ENCODE measurements around the gene ZDHHC12.
A peak's percentile ranks its signal among the peaks of the same experiment; 100 is the strongest.

Gene ZDHHC12

GRCh38 chr9:128729766-128730517, 6.0 kb upstream of the ZDHHC12 start:
- no peak for DNase-seq

- DNase-seq: no peak
Observed at GRCh38 chr9:128729302-128729701, 5.4 kb upstream of the ZDHHC12 start.

DNA sequence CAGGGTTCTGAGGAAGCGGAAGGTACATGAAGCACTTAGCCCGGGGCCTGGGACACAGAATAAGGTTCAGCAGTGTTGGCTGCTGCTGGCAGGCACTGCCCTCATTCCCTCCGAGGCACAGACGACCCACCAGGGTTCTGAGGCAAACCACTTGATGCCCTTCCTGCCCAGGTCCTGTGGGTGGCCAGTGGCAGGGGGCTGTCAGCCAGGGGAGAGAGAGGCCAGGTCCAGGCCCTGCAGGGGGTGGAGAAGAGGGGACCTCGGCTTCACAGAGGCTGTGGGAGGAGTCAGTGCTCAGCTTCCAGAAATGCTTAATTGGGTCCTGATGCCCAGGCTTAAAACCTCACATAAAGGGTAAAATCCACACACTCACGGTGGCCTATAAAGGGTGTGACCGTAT, 4.4 kb upstream of the ZDHHC12 start:
- no peak for DNase-seq

GRCh38 chr9:128727640-128728248, 3.8 kb upstream of the ZDHHC12 start:
- DNase-seq: no peak

GRCh38 chr9:128724744-128725211, 851 bp upstream of the ZDHHC12 start:
- DNase-seq: peak; percentile 72 to 85 (median 82)

- peak in 2 of 4 experiments; percentile 2 to 13 for DNase-seq
Observed at GRCh38 chr9:128723352-128723865, 518 bp downstream of the ZDHHC12 start.

DNA sequence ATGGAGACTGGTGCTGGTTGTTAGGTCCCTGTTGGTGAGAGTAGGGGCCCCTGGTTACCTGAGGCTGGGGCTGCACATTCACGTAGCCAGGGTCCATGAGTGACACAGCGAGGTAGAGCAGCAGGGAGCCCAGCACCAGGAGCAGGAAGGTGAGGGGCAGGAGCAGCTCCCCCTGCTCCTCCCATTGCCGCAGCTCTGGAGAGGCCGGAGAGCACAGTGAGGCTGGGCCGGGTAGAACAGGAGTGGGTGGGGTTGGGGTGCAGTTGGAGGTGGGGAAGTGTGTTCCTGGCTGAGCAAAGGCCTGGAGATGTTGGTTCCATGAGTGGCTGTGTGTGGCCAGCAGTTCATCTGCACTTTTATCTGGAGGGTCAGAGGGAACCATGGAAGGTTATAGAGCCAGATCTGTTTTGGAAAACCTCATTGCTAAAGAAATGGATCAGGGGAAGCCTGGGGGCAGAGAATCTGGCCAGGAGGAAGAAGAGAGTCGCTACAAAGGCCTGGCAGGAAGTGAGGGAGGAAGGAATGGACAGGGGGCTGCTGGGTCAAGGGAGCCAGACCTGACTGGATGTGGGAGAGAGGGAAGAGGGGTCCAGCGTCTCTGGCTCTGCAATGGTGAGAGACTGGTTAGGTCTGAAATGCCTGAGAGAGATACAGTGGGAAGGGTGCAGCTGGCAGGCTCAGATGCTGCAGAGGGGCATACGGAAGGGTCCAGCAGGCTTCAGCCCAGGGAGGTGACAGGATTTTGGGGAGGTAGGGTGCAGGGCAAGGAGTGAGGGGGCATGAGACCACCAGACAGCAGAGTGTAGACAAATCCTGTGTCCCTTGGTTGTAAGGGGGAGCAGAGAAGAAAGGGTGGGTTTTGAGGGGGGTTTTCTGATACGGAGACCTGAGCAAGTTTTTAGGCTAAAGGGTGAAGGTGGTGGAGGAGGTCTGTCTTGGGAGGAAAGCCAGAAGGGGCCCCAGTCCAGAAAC, 1.3 kb downstream of the ZDHHC12 start:
- no peak for DNase-seq

DNA sequence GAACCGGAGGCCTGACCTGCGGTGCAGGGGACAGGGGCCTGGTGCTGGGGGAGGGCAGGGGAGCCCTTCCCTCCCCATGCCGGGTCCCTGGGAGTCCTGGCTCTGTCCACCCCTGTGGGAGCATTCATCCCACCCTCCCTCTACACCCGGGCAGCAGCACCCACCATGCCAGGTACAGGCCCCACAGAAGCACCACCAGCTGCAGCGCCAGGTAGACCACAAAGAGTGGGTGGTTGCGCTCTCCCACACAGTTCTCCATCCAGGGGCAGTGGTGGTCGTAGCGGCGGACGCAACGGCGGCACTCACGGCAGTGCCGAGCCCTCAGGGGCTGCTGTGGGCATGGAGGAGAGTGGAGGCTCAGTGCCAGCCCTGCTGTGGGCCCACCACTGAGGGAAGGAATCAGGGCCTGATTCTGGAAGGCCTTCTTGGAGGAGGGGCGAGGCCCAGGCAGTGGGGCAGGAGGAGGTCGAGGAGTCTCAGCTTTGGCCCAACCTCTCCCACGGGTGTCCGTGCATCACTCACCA, 2.4 kb downstream of the ZDHHC12 start:
- no peak for DNase-seq

GRCh38 chr9:128720841-128721486, 3.0 kb downstream of the ZDHHC12 start:
- DNase-seq: no peak

DNA sequence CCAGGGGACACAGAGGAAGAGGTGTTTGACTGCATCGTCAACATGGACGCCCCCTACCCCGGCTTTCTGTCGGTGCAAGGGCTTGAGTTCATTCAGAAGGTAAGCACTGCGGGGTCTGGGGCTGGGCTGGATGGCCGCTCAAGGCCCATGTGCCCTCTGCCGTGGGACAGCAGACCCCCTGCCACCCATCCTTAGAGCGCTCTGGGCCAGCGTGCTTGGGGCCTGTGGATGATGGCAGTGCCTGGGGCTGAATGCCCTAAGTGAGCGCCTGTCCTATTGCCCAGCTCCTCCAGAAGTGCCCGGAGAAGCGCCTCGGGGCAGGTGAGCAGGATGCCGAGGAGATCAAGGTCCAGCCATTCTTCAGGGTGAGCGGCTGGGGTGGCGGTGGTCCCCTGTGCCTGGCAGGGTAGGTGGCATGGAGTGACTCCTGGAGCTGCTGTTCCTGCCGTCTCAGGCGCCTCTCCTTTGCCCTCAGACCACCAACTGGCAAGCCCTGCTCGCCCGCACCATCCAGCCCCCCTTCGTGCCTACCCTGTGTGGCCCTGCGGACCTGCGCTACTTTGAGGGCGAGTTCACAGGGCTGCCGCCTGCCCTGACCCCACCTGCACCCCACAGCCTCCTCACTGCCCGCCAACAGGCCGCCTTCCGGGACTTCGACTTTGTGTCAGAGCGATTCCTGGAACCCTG, 3.9 kb downstream of the ZDHHC12 start:
- no peak for DNase-seq

- DNase-seq: no peak
Observed at GRCh38 chr9:128718475-128718874, 5.5 kb downstream of the ZDHHC12 start.

DNA sequence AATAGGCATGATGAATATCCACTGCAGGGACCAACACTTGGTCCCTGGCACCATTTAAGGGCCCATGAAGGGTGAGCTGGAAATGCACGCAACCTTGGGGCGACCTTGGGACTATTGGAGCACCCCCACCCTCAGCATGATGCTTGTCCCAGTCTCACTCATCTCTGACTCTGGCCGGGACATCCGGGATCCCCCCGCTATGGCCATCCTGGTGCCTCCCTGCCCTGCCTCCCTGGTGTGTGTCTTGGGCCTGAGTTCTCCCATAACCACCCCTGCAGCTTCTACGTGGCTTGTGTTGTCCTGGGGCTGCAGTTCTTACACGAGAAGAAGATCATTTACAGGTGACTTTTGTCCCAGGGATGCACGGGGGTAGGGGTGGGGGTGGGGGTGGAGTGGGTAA, 5.9 kb downstream of the ZDHHC12 start:
- DNase-seq: no peak

DNA sequence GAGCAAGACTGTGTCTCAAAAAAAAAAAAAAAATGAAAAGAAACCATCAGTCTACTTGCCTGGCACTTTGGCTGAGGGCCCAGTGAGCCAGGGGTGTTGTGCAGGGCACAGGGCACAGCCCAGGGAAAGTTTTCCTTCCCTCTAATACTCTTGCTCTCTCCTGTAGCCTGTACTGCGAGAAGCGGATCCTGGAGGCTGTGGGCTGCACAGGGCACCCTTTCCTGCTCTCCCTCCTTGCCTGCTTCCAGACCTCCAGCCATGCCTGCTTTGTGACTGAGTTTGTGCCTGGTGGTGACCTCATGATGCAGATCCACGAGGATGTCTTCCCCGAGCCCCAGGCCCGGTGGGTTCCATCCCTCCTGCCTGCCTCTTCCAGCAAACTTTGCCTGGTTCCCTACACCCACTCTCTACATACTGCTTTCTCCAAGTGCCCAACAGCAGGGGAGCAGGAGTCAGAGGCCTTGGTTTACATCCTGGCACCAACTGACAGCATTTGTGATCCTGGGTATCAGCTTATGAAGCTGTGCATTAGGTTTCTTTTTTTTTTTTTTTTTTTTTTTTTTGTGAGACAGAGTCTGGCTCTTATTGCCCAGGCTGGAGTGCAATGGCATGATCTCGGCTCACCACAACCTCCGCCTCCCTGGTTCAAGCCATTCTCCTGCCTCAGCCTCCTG, 7.2 kb downstream of the ZDHHC12 start:
- no peak for DNase-seq

DNA sequence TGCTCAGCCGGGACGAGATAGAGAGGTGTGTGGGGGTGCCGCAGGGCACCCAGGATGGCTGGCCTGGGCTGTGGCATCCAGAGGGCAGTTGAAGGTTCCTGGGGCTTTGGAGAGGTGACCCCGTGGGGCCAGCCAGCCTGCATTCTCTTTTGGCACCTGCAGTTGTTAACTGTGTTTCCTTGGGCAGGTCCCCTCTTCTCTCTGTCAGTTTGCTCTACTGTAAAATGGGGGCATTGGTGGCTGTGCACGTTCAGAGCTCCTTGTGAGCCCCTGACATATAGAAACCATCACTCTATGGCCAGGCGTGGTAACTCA, 8.5 kb downstream of the ZDHHC12 start:
- no peak for DNase-seq

GRCh38 chr9:128714586-128715435, 9.1 kb downstream of the ZDHHC12 start:
- DNase-seq: no peak

GRCh38 chr9:128713941-128714573, 9.9 kb downstream of the ZDHHC12 start:
- DNase-seq: no peak

DNA sequence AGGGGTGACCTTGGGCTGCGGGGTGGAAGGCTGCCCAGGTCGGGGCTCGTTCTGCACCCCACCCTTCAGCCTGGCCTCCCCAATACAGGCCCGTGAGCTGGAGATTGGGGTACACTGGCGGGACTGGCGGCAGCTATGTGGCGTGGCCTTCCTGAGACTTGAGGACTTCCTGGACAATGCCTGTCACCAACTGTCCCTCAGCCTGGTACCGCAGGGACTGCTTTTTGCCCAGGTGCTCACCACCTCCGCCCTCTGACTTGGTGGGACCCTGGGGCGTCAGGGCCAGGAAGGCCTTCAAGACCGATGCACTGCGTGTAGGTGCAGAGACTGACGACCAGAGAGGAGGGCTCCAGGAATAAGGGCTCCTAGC, 10.5 kb downstream of the ZDHHC12 start:
- no peak for DNase-seq

DNA sequence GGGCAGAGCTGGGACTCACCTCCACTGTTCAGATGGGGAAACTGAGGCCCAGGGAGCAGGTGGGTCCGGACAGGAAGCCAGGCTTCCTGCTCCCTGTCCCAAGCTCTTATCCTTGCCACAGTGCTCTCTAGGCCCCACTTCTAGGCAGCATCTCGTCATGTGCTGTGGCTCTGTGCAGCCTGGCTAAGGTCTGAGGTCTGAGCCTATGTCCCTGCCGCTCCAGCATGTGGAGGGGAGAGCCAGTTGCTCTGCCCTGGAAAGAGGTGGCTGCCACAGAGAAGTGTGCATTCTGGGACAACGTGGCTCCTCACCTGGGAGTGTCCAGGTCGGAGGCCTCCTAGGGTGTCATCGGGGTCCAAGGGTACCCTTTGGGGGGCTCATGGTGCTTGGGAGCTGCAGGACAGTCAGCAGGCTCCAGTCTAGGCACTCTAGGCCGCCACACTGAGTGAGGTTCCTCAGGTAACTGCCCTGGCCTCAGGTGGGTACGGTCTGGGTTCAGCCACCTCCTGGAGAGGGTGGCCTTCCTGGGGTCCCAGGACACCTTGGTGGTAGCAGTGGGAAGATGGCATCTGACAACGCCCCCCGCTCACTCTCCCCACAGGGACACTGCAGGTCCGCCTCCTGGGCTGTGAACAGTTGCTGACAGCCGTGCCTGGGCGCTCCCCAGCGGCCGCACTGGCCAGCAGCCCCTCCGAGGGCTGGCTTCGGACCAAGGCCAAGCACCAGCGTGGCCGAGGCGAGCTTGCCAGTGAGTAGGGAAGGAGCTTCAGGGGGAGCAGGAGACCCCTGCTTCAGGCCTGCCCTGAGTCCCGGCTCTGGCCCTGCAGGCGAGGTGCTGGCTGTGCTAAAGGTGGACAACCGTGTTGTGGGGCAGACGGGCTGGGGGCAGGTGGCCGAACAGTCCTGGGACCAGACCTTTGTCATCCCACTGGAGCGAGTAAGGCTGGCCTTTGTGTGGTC, 11.2 kb downstream of the ZDHHC12 start:
- no peak for DNase-seq

Measured in suppressor macrophage (primary cell).